Parathyroid adenoma (tissue), 2 donors: Measurements from ENCODE around the gene FREM2.

ENCODE experiments used
- H2AFZ ChIP-seq: fragments of 300-600 bp; sonication (generic); one replicate; pipeline ENCODE4 v1.7.0; 2017; ENCODE audit warnings: antibody characterized with exemption, mild to moderate bottlenecking
- H3K27ac ChIP-seq: fragments of 300-600 bp; sonication (generic); one replicate; pipeline ENCODE4 v1.7.0; 2017
- H3K27me3 ChIP-seq: fragments of 300-600 bp; sonication (generic); one replicate; pipeline ENCODE4 v1.7.0; 2017; ENCODE audit warnings: low read length; ENCODE audit not compliant: control insufficient read depth, insufficient read depth
- H3K36me3 ChIP-seq: fragments of 300-600 bp; sonication (generic); one replicate; pipeline ENCODE4 v1.7.0; 2017; ENCODE audit warnings: low read length; ENCODE audit not compliant: control insufficient read depth, insufficient read depth
- H3K4me1 ChIP-seq: fragments of 300-600 bp; sonication (generic); one replicate; pipeline ENCODE4 v1.7.0; 2017; ENCODE audit warnings: control low read depth
- H3K4me2 ChIP-seq: fragments of 300-600 bp; sonication (generic); one replicate; pipeline ENCODE4 v1.7.0; 2017; ENCODE audit warnings: low read length
- H3K4me3 ChIP-seq: fragments of 300-600 bp; sonication (generic); one replicate; pipeline ENCODE4 v1.7.0; 2017; ENCODE audit warnings: low read depth, low read length
- H3K79me2 ChIP-seq: fragments of 300-600 bp; sonication (generic); one replicate; pipeline ENCODE4 v1.7.0; 2017; ENCODE audit warnings: control low read depth
- H3K9ac ChIP-seq: fragments of 300-600 bp; sonication (generic); one replicate; pipeline ENCODE4 v1.7.0; 2017; ENCODE audit warnings: mild to moderate bottlenecking
- H3K9me3 ChIP-seq: fragments of 300-600 bp; sonication (generic); one replicate; pipeline ENCODE4 v1.7.0; 2017; ENCODE audit warnings: low read length; ENCODE audit not compliant: control insufficient read depth
- CTCF ChIP-seq: fragments of 300-600 bp; sonication (generic); IDR thresholded peaks from one replicate; pipeline ENCODE4 v1.7.0; 2017; ENCODE audit warnings: antibody characterized with exemption, mild to moderate bottlenecking
- donor health status: primary hyperparathyroidism.

FREM2 gene

GRCh38 chr13:38879786-38880185, 192.9 kb downstream of the FREM2 start:
- H3K79me2 ChIP-seq = no peaks in the 10 kb centered on the region
- no peaks in the 10 kb centered on the region for H3K27me3 ChIP-seq
- H3K4me3 ChIP-seq = no peak overlapping the region
- H3K9ac ChIP-seq = no peak overlapping the region
- no peak overlapping the region for H3K4me2 ChIP-seq
- H2AFZ ChIP-seq = no peak overlapping the region
- no peaks in the 10 kb centered on the region for H3K9me3 ChIP-seq
- H3K36me3 ChIP-seq = no peaks in the 10 kb centered on the region
- TF ChIP-seq CTCF = no peak
- H3K4me1 ChIP-seq = no peaks in the 10 kb centered on the region
- H3K27ac ChIP-seq = no peak overlapping the region

- no peak overlapping the region for H2AFZ ChIP-seq
- H3K4me3 ChIP-seq = no peak overlapping the region
- H3K27me3 ChIP-seq = no peaks in the 10 kb centered on the region
- no peak overlapping the region for H3K4me2 ChIP-seq
- H3K79me2 ChIP-seq = no peaks in the 10 kb centered on the region
- TF ChIP-seq CTCF = no peak
- no peak overlapping the region for H3K27ac ChIP-seq
- no peaks in the 10 kb centered on the region for H3K36me3 ChIP-seq
- H3K9me3 ChIP-seq = no peaks in the 10 kb centered on the region
- no peak overlapping the region for H3K9ac ChIP-seq
- H3K4me1 ChIP-seq = no peaks in the 10 kb centered on the region
Measured at GRCh38 chr13:38880397-38880796, 193.5 kb downstream of the FREM2 start.

- H3K79me2 ChIP-seq = no peaks in the 10 kb centered on the region
- H2AFZ ChIP-seq = no peak overlapping the region
- H3K4me3 ChIP-seq = no peak overlapping the region
- TF ChIP-seq CTCF = no peak
- no peaks in the 10 kb centered on the region for H3K4me1 ChIP-seq
- no peaks in the 10 kb centered on the region for H3K36me3 ChIP-seq
- H3K27me3 ChIP-seq = no peaks in the 10 kb centered on the region
- no peak overlapping the region for H3K9ac ChIP-seq
- no peak overlapping the region for H3K4me2 ChIP-seq
- no peak overlapping the region for H3K27ac ChIP-seq
- H3K9me3 ChIP-seq = no peaks in the 10 kb centered on the region
Measured at GRCh38 chr13:38883783-38884182, 196.9 kb downstream of the FREM2 start.

- no peaks in the 10 kb centered on the region for H3K36me3 ChIP-seq
- no peak overlapping the region for H3K4me3 ChIP-seq
- TF ChIP-seq CTCF = no peak
- H3K4me2 ChIP-seq = no peak overlapping the region
- no peak overlapping the region for H3K27ac ChIP-seq
- no peaks in the 10 kb centered on the region for H3K9me3 ChIP-seq
- no peaks in the 10 kb centered on the region for H3K4me1 ChIP-seq
- no peaks in the 10 kb centered on the region for H3K27me3 ChIP-seq
- no peaks in the 10 kb centered on the region for H3K79me2 ChIP-seq
- H2AFZ ChIP-seq = no peak overlapping the region
- no peak overlapping the region for H3K9ac ChIP-seq
Measured at GRCh38 chr13:38888309-38888708, 201.4 kb downstream of the FREM2 start.

- H3K79me2 ChIP-seq = no peaks in the 10 kb centered on the region
- H3K27me3 ChIP-seq = no peaks in the 10 kb centered on the region
- TF ChIP-seq CTCF = no peak
- H3K4me2 ChIP-seq = no peak overlapping the region
- H3K4me1 ChIP-seq = no peaks in the 10 kb centered on the region
- H3K4me3 ChIP-seq = no peak overlapping the region
- H2AFZ ChIP-seq = no peak overlapping the region
- H3K9ac ChIP-seq = no peak overlapping the region
- no peaks in the 10 kb centered on the region for H3K9me3 ChIP-seq
- H3K27ac ChIP-seq = no peak overlapping the region
- H3K36me3 ChIP-seq = no peaks in the 10 kb centered on the region
Measured at GRCh38 chr13:38895075-38895474, 208.2 kb downstream of the FREM2 start.
